GM12878 (cell line): Measurements from ENCODE around the gene TMEM231. TPM values are rescaled to one million over a fixed set of nuclear protein-coding genes. Genes with fewer than 3 reads are reported as not detected.

Source experiments
- ATAC-seq: fragments of 200-7000 bp; cut with Tn5 transposase; 3 replicates; pipeline ENCODE4 v1.9.1; 2020; ENCODE audit warnings: mild to moderate bottlenecking, moderate library complexity
- BruUV-seq: library from RNA; stranded (reverse); fragments of 400-500 nt; replicated peaks from 2 replicates; lab custom pipeline; 2021; lab: Mats Ljungman, UMichigan
- CTCF ChIA-PET: fragments of 300-600 bp; sonication (Branson Sonifier 250); formaldehyde crosslinking; extraction: SDS; loops from one replicate; lab custom pipeline; 2021; ENCODE audit warnings: inconsistent platforms; lab: Yijun Ruan, JAX
- POLR2A ChIA-PET: fragments of 350-600 bp; formaldehyde crosslinking; extraction: SDS; loops from one replicate; lab custom pipeline; 2021; ENCODE audit warnings: inconsistent platforms; lab: Charles Lee
- RAD21 ChIA-PET: fragments of 300-600 bp; sonication (Branson Sonifier 250); formaldehyde crosslinking; loops from one replicate; lab custom pipeline; 2023; ENCODE audit warnings: antibody characterized with exemption; ENCODE audit not compliant: unreplicated experiment; lab: Charles Lee
- SMC1A ChIA-PET: fragments of 300-600 bp; sonication (Branson Sonifier 250); formaldehyde crosslinking; loops from one replicate; lab custom pipeline; 2023; ENCODE audit not compliant: unreplicated experiment, uncharacterized antibody; lab: Charles Lee
- DNase-seq: peaks from one replicate; pipeline ENCODE4 v3.0.0-alpha.2; 2011; ENCODE audit warnings: low read depth, low spot score
- FAIRE-seq: peaks from 3 replicates; lab custom pipeline; 2011; peaks lifted over from hg19 to GRCh38; lab: Jason Lieb, UNC
- H2AFZ ChIP-seq: 2 replicates; pipeline ENCODE4 v1.6.0; 2011; ENCODE audit warnings: low read depth, low read length, control low read depth; ENCODE audit not compliant: control insufficient read depth
- H3K27ac ChIP-seq: 2 replicates; pipeline ENCODE4 v1.5.1; 2011; ENCODE audit warnings: control low read depth; ENCODE audit not compliant: control insufficient read depth, insufficient read depth
- H3K27me3 ChIP-seq, 2 experiments: replicated peaks in 1 of 2; 2 replicates each; pipeline versions ENCODE4 v1.6.0 to v1.6.1; 2011; ENCODE audit warnings: low read length in 1 of 2; ENCODE audit not compliant: control insufficient read depth in 2 of 2, insufficient read depth in 2 of 2
- H3K36me3 ChIP-seq, 2 experiments: 2 replicates each; pipeline ENCODE4 v1.5.1; 2011; ENCODE audit warnings: low read length in 1 of 2; ENCODE audit not compliant: control insufficient read depth in 2 of 2, insufficient read depth in 2 of 2
- H3K4me1 ChIP-seq: 2 replicates; pipeline ENCODE4 v1.6.1; 2011; ENCODE audit warnings: mild to moderate bottlenecking, low read length, moderate library complexity, mixed read lengths; ENCODE audit not compliant: control insufficient read depth, insufficient read depth
- H3K4me2 ChIP-seq: 2 replicates; pipeline ENCODE4 v1.6.0; 2011; ENCODE audit warnings: control low read depth; ENCODE audit not compliant: control insufficient read depth, insufficient read depth
- H3K4me3 ChIP-seq: fragments of 200-600 bp; sonication (generic); 2 replicates; pipeline ENCODE4 v1.5.1; 2016
- H3K79me2 ChIP-seq: 2 replicates; pipeline ENCODE4 v1.6.0; 2011; ENCODE audit warnings: low read length; ENCODE audit not compliant: control insufficient read depth, insufficient read depth
- H3K9ac ChIP-seq: 2 replicates; pipeline ENCODE4 v1.8.0; 2011; ENCODE audit warnings: low read length, control low read depth, mixed read lengths; ENCODE audit not compliant: control insufficient read depth, insufficient read depth
- H3K9me3 ChIP-seq: replicated peaks from 3 replicates; pipeline ENCODE4 v1.5.1; 2011; ENCODE audit warnings: mild to moderate bottlenecking, low read length; ENCODE audit not compliant: control insufficient read depth, insufficient read depth
- H4K20me1 ChIP-seq: 2 replicates; pipeline ENCODE4 v1.6.0; 2011; ENCODE audit not compliant: control insufficient read depth, insufficient read depth
- BCLAF1 ChIP-seq: fragments of 450-650 bp; IDR thresholded peaks from 2 replicates; pipeline ENCODE4 v1.6.1; 2017; ENCODE audit warnings: antibody characterized with exemption, mild to moderate bottlenecking, moderate library complexity
- BRCA1 ChIP-seq: IDR thresholded peaks from 2 replicates; pipeline ENCODE4 v1.6.1; 2011; ENCODE audit warnings: low read depth, low read length, improper control_type of control experiment
- CTCF ChIP-seq, 3 experiments: IDR thresholded peaks in 2 of 3; conservative IDR thresholded peaks in 1 of 3; 2 replicates each; pipeline ENCODE4 v1.5.1; 2011; ENCODE audit warnings: low read depth in 3 of 3, low read length in 3 of 3, mild to moderate bottlenecking in 3 of 3, control low read depth in 2 of 3, moderate library complexity in 2 of 3, inconsistent platforms in 1 of 3, mixed read lengths in 1 of 3; ENCODE audit not compliant: control insufficient read depth in 2 of 3, insufficient read depth in 1 of 3; ENCODE audit errors: extremely low read depth in 1 of 3
- HDGF ChIP-seq: fragments of 450-650 bp; IDR thresholded peaks from 2 replicates; pipeline ENCODE4 v1.6.1; 2016; ENCODE audit warnings: antibody characterized with exemption
- JUNB ChIP-seq: IDR thresholded peaks from 2 replicates; pipeline ENCODE4 v1.6.1; 2016; ENCODE audit warnings: antibody characterized with exemption, mild to moderate bottlenecking
- KDM1A ChIP-seq: fragments of 200-600 bp; sonication (generic); IDR thresholded peaks from 2 replicates; pipeline ENCODE4 v1.6.1; 2016; ENCODE audit warnings: borderline replicate concordance
- MLLT1 ChIP-seq: fragments of 450-650 bp; IDR thresholded peaks from 2 replicates; pipeline ENCODE4 v1.6.1; 2016; ENCODE audit warnings: mild to moderate bottlenecking
- NFXL1 ChIP-seq: fragments of 450-650 bp; IDR thresholded peaks from 2 replicates; pipeline ENCODE4 v1.6.1; 2017; ENCODE audit warnings: antibody characterized with exemption, mild to moderate bottlenecking, borderline replicate concordance
- NR2C2 ChIP-seq: IDR thresholded peaks from 2 replicates; pipeline ENCODE4 v1.6.1; 2011; ENCODE audit warnings: borderline replicate concordance, low read depth; ENCODE audit not compliant: control insufficient read depth, insufficient read length
- RBBP5 ChIP-seq: fragments of 200-600 bp; sonication (generic); conservative IDR thresholded peaks from 2 replicates; pipeline ENCODE4 v1.6.1; 2016
- RCOR1 ChIP-seq: conservative IDR thresholded peaks from 2 replicates; pipeline ENCODE4 v1.6.1; 2012; ENCODE audit warnings: low read depth, low read length, improper control_type of control experiment
- TCF7 ChIP-seq: IDR thresholded peaks from 2 replicates; pipeline ENCODE4 v1.6.1; 2014; ENCODE audit warnings: antibody characterized with exemption, borderline replicate concordance
- USF1 ChIP-seq: IDR thresholded peaks from 2 replicates; pipeline ENCODE4 v1.6.1; 2011; ENCODE audit warnings: borderline replicate concordance, low read depth, mild to moderate bottlenecking, moderate library complexity, mixed read lengths, low read length; ENCODE audit not compliant: insufficient read depth; ENCODE audit errors: extremely low read length
- WRNIP1 ChIP-seq: IDR thresholded peaks from 2 replicates; pipeline ENCODE4 v1.6.1; 2011; ENCODE audit warnings: low read depth, low read length, improper control_type of control experiment, borderline replicate concordance
- YBX1 ChIP-seq: fragments of 450-650 bp; IDR thresholded peaks from 2 replicates; pipeline ENCODE4 v1.6.1; 2016; ENCODE audit warnings: antibody characterized with exemption
- ZBED1 ChIP-seq: IDR thresholded peaks from 2 replicates; pipeline ENCODE4 v1.6.1; 2016; ENCODE audit warnings: borderline replicate concordance
- ZNF622 ChIP-seq: fragments of 450-650 bp; IDR thresholded peaks from 2 replicates; pipeline ENCODE4 v1.6.1; 2017; ENCODE audit warnings: mild to moderate bottlenecking, inconsistent platforms
- WGBS: methylation state at CpG from one replicate; pipeline ENCODE4 v1.1.6; 2016; ENCODE audit warnings: low lambda C conversion rate; ENCODE audit not compliant: insufficient replicate concordance, insufficient coverage; ENCODE audit errors: missing lambda C conversion rate; 5-methylcytosine and 5-hydroxymethylcytosine counted together
- in situ Hi-C: fragments of 300-500 bp; cut with MboI; formaldehyde crosslinking; loops from 9 replicates; pipeline ENCODE4 v1.14.3; 2018; ENCODE audit warnings: mixed read lengths
- intact Hi-C: fragments of 100-400 bp; cut with micrococcal nuclease; formaldehyde crosslinking; loops from one replicate; pipeline ENCODE4 v1.14.2; 2022; ENCODE audit not compliant: unreplicated experiment
- polyA plus RNA-seq, 11 experiments: library from polyadenylated mRNA; depleted of rRNA in 4 of 11; unstranded in 6 of 11; stranded (reverse) in 5 of 11; fragments of >200 nt; fragmentation: Nextera tagmentation in 4 of 11; fragmentation: Illumina TruSeq in 1 of 11; extraction: Ambion mirVana in 4 of 11; extraction: Trizol in 1 of 11; gene quantifications; 1 replicate in 1 of 11; 2 replicates in 10 of 11; pipeline versions ENCODE4 v1.2.1 to v1.2.3, GENCODE V29; 2011 to 2016; ENCODE audit warnings: inconsistent platforms in 2 of 11, missing spikeins in 2 of 11, low read depth in 1 of 11
- total RNA-seq, 4 experiments: library from RNA; depleted of rRNA in 3 of 4; stranded (reverse); fragments of >200 nt in 3 of 4; fragmentation: Illumina TruSeq in 1 of 4; extraction: Trizol in 1 of 4; gene quantifications; 2 replicates each; pipeline versions ENCODE4 v1.2.1 to v1.2.3, GENCODE V29; 2013 to 2021

The TMEM231 gene
- total and polyA plus RNA-seq, 10 of the 15 experiments (the other 5 are each of a cell fraction or from before 2014, with no cell fraction given): 1.2 to 9.1 (median 5.9) TPM

GRCh38 chr16:75529056-75529905 is 26.8 kb downstream of the TMEM231 start:
- Histone ChIP-seq H3K27me3 (no peaks in the 10 kb centered on the region), H3K4me3 (no peak overlapping the region), H3K9ac (no peak overlapping the region), H3K79me2 (no peaks in the 10 kb centered on the region), H4K20me1 (no peaks in the 10 kb centered on the region), H3K36me3 (no peaks in the 10 kb centered on the region), H3K4me1 (no peaks in the 10 kb centered on the region), H3K4me2 (no peak overlapping the region)
- SMC1A ChIA-PET: no interaction called here
- POLR2A ChIA-PET: no interaction called here
- RAD21 ChIA-PET: no interaction called here
- ATAC-seq: no peak
- intact Hi-C loops: no loop called here
- WGBS: 90% methylated on average over 73 of the region's 81 CpGs
- in situ Hi-C loops: no loop called here
- TF ChIP-seq ZBED1: no peak
- TF ChIP-seq MLLT1: no peak
- TF ChIP-seq NR2C2: no peak
- no peak for TF ChIP-seq KDM1A
- TF ChIP-seq JUNB: no peak
- TF ChIP-seq HDGF: no peak
- TF ChIP-seq CTCF (IDR thresholded peaks at IDR 0.05 in 2 of 3, conservative IDR thresholded peaks at IDR 0.05 in 1 of 3; ENCODE audit: control insufficient read depth in 2 of 3, extremely low read depth in 1 of 3, insufficient read depth in 1 of 3, low read depth in 3 of 3, low read length in 3 of 3): no peak
- TF ChIP-seq NFXL1: no peak
- TF ChIP-seq ZNF622: no peak
- no peak for TF ChIP-seq USF1
- TF ChIP-seq YBX1: no peak
- no peak for TF ChIP-seq RCOR1
- no peak for TF ChIP-seq RBBP5
- no peak for TF ChIP-seq BCLAF1
- no peak for TF ChIP-seq TCF7
- no peak for TF ChIP-seq WRNIP1
- TF ChIP-seq BRCA1: no peak
- TF ChIP-seq, all 136 proteins: peak for 0
- FAIRE-seq: no peak
- DNase-seq: no peak
- no peak overlapping the region for H3K27ac ChIP-seq
- no peaks in the 10 kb centered on the region for H3K9me3 ChIP-seq
- BruUV-seq: no TSS peak
- CTCF ChIA-PET: no interaction called here
- H2AFZ ChIP-seq: no peak overlapping the region
